GM13976 (cell line): ENCODE measurements around the gene SPEN.
A peak's percentile ranks its signal among the peaks of the same experiment; 100 is the strongest.

Experiments used
- DNase-seq: peaks from one replicate; pipeline ENCODE4 v3.0.0; 2012; ENCODE audit warnings: low spot score
- in situ Hi-C: fragments of 300-500 bp; cut with MboI; formaldehyde crosslinking; loops from one replicate; pipeline ENCODE4 v1.12.0; 2022; ENCODE audit warnings: low sequenced_read_pairs, mixed read lengths, inconsistent platforms; ENCODE audit not compliant: unreplicated experiment
- TF ChIP-seq, protein P1 (sequence below): IDR thresholded peaks from 2 replicates; pipeline ENCODE4 v1.5.1; 2012; ENCODE audit warnings: borderline replicate concordance, mild to moderate bottlenecking; ENCODE audit not compliant: insufficient read depth; ENCODE audit errors: extremely low read depth, missing control alignments, control extremely low read depth

SPEN gene

DNA sequence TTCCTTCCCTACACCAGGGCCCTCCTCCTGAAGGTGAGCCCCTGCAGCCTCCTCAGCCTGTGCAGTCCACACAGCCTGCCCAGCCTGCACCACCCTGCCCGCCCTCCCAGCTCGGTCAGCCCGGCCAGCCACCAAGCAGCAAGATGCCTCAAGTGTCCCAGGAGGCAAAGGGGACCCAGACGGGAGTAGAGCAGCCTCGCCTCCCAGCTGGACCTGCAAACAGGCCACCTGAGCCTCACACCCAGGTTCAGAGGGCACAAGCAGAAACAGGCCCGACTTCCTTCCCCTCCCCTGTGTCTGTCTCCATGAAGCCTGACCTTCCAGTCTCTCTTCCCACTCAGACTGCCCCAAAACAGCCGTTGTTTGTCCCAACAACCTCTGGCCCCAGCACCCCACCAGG is 89.6 kb downstream of the SPEN start:
- TF ChIP-seq, protein P1, sequence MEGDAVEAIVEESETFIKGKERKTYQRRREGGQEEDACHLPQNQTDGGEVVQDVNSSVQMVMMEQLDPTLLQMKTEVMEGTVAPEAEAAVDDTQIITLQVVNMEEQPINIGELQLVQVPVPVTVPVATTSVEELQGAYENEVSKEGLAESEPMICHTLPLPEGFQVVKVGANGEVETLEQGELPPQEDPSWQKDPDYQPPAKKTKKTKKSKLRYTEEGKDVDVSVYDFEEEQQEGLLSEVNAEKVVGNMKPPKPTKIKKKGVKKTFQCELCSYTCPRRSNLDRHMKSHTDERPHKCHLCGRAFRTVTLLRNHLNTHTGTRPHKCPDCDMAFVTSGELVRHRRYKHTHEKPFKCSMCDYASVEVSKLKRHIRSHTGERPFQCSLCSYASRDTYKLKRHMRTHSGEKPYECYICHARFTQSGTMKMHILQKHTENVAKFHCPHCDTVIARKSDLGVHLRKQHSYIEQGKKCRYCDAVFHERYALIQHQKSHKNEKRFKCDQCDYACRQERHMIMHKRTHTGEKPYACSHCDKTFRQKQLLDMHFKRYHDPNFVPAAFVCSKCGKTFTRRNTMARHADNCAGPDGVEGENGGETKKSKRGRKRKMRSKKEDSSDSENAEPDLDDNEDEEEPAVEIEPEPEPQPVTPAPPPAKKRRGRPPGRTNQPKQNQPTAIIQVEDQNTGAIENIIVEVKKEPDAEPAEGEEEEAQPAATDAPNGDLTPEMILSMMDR, result no peak
- no peak for DNase-seq
- in situ Hi-C loops, result no loop called here

DNA sequence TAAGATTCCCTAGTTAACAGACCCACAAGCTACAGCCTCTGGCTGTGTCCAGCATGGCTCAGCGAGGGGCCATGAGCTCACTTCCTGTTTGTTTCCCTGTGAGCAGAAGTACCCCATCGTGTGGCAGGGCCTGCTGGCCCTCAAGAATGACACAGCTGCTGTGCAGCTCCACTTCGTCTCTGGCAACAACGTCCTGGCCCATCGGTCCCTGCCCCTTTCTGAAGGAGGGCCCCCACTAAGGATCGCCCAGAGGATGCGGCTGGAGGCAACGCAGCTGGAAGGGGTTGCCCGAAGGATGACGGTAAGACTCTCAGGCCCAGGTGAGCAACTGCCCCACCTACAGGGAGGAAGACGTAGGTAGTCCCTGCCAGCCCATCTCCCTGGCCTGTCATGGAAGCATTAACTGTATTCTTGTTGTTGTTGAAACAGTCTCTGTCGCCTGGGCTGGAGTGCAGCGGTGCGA is 90.2 kb downstream of the SPEN start:
- peak; percentile 23 for DNase-seq
- in situ Hi-C loops, result no loop called here
- TF ChIP-seq, protein P1, result no peak

- in situ Hi-C loops, result no loop called here
- TF ChIP-seq, protein P1, result no peak
- DNase-seq, result peak; percentile 32
These were observed 91.2 kb downstream of the SPEN start for GRCh38 chr1:15938628-15939161.

GRCh38 chr1:15939181-15940109 is 91.9 kb downstream of the SPEN start:
- TF ChIP-seq, protein P1, result no peak
- in situ Hi-C loops, result no loop called here
- peak; percentile 28 for DNase-seq

GRCh38 chr1:15940110-15941043 is 92.9 kb downstream of the SPEN start:
- TF ChIP-seq, protein P1, result no peak
- DNase-seq, result peak; percentile 3
- in situ Hi-C loops, result no loop called here

GRCh38 chr1:15941044-15941840 is 93.7 kb downstream of the SPEN start:
- TF ChIP-seq, protein P1, result no peak
- in situ Hi-C loops, result no loop called here
- DNase-seq, result peak; percentile 14
